Stimulated activated CD4-positive, alpha-beta T cell treated with anti-CD3 and anti-CD28 coated beads, Interleukin-12 subunit alpha, Interleukin-12 subunit beta, amount 100 ng/mL, for 24 hours (primary cell): ENCODE results near the gene DLL3.

Source experiments
- DNase-seq, 2 experiments: peaks; one replicate each; pipeline ENCODE4 v3.0.0-alpha.2; 2020; ENCODE audit warnings: low read depth in 2 of 2

The DLL3 gene

DNA sequence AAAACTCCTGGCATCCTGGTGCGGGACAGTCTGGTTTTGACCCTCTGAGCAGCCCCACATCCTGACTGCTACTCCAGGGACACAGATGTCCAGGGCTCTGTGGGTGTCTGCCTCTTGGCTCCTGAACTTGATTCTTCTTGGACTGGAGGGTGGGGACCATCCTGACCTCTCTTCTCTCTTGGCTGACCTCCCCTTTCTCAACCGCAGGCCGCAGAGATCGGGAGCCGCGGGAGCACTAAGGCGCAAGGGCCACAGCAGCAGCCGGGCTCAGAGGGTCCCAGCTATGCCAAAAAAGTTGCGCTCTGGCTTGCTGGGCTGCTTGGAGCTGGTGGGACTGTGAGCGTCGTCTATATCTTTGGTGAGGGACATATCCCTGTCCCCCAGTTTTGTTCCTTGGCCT, 17.1 kb upstream of the DLL3 start:
- DNase-seq = no peak

DNA sequence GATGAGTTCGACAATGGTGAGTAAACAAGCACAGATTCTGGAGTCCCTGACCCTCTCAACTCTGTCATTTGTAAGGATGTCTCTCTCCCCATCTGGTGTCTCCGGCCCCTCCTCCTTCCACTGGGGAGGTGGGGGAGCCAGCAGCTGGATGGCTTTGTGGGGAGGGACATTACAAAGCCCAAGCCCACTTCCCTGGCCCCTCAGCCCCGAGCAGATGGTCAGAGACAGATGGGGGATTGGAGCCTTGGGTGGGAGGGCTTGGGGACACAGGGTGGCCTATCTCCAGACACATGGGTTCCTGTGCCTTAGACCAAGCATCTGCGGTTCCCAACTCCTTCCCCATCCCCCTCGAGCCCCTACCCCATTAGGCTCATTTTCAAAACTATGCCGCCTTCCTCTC, 15.6 kb upstream of the DLL3 start:
- DNase-seq = no peak

DNA sequence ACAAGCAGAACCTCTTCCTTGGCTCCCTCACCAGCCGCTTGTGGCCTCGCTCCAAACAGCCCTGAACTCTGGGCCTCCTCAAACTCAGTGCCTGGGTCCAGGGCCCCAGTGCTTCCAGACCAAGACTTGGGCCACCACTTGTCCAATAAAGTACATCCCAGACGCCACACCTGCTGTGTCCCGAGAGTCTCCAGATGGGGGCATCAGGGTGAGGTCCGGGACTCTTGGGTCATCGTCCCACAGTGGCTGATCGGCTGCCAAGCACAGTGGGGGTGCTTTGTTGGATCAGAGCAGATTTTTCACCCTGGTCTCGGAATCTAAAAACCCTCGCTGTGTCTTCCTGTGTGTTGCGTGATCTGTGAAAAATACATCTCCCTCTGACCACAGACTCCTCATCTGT, 9.0 kb upstream of the DLL3 start:
- no peak for DNase-seq

DNA sequence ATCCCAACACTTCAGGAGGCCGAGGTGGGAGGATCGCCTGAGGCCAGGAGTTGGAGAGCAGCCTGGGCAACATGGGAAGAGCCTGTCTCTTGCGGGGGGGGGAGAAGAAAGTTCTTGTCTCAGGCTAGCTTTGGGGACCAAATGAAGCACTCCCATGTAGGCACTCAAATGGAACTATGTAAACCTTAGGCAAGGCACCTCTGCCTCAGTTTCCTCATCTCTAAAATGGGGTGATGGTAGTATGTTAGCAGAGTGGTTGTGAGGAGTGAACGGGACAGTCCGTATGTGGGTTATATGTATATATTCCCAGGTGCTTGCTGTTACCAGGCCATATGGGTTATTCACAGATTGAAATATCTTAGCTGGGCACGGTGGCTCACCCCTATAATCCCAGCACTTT, 6.5 kb upstream of the DLL3 start:
- no peak for DNase-seq

DNA sequence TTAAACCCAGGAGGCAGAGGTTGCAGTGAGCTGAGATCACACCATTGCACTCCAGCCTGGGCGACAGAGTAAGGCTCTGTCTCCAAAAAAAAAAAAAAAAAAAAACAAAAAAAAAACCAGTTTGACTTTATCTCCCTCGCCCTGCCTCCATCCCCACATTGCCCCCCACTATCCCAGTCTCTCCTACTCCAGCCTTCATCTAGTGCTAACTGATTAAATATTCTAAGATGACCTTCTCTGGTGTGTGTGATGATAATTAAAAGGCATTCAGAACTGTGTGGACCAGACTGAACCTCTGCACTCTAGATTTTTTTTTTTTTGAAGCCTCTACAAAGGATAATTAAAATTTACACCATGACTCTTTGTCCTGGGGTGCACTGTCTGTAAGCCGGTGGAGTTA, 6.0 kb upstream of the DLL3 start:
- no peak for DNase-seq

DNA sequence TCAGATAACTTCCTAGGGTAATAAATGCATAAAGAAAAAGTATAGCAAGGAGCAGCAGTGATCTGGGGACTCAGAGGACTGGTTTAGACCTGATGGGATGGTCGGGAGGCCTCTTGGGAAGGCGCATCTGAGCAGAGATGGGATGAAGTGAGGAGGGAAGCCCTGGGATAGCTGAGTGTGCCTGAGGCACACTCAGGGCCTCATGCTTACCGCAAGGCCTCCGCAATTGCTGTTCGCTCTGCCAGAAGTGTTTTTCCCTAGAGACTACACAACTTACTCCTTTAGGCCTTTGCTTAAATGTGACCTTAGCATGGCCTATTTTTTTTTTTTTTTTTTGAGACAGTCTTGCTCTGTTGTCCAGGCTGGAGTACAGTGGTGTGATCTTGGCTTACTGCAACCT, 4.1 kb upstream of the DLL3 start:
- DNase-seq = no peak

DNA sequence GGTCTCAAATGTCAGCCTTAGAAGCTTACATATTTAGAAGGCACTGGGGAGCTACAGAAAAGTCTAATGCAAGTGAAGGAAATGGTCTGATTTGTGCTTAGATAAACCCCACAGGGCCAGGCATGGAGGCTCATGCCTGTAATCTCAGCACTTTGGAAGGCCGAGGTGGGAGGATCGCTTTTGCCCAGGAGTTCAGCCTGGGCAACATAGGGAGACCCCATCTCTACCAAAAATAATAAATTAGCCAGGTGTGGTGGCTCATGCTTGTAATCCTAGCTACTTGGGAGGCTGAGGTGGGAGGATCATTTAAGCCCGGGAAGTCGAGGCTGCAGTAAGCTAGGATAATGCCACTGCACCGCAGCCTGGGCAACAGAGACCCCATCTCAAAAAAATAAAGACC, 2.7 kb upstream of the DLL3 start:
- DNase-seq = no peak

DNA sequence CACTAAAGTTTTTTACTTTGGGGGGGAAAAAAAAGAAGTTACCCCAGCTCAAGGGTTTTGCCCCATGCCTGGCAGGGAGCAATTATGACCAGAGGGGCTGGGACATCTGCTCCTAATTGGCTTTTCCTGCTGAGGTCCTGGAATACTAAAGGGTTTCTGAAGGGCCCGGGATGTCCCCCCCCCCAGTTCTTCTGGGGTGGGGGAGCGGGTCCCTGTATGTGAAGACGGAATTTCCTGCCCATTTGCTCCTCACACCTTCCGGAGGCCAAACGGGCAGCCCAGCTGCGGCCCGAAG, 1.1 kb upstream of the DLL3 start:
- DNase-seq = no peak

DNA sequence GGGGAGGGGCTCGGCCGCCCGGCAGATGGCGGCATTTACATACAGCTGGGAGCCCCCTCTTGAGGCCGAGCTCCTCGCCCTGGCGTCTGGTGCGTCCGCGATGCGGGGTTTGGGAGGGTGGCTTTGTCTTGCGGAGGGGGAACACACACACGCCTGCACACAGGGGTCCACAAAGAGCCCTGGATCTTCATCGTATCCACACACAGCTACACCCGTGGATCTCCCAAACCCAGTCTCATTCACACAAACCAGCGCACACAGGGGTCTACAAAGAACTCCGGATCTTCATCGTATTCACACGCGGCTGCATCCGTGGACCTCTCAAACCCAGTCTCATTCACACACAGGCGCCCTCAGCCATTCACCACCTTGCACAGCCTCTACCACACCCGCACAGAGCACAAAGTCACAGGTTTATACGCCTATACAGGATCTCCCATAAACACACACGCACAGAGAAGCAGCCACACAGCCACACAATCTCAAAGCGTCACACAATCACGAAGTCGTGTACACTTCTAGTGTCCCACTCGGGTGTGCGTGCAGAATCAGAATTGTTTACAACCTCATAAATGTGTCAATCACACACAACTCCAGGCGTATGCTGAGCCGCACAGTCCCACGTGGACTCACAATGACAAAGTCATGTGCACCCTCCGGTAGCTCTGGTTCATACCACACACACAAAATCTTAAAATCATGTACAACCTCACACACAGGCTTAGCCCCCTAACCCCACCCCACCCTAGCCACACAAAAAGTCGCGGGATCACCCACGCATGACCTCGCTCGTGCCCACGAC, 550 bp upstream of the DLL3 start:
- no peak for DNase-seq

DNA sequence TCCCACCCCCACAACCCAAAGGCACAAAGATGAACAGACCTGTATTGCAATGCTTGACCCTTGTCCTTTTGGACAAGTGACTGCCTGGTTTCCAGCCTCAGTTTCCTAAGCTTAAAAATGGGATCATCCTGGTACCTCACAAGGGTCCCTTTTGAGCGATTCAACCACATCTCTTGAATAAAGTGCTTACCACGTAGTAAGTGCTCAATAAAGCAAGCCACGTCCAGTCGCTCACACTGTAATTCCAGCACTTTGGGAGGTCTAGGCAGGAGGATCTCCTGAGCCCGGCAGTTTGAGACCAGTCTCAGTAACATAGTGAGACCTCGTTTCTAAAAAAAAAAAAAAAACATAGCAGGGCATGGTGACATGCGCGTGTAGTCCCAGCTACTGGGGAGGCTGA, 1.2 kb downstream of the DLL3 start:
- DNase-seq = no peak

DNA sequence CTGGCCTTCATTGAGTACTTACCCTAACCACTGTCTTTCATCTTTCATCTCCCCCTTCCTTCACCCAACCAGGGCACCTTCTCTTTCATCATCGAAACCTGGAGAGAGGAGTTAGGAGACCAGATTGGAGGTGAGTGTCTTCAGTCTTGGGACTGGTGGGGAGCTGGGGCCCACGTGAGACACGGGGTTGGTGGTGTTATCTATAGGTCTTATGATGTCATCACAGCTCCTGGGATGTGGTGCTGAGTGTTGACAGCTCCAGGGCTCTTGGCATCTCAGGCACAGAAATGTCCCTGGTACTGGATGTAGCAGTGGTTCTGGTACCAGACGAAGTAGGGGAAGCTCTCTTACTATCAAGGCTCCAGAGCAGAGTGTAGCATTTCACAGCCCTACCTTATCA, 1.8 kb downstream of the DLL3 start:
- no peak for DNase-seq

DNA sequence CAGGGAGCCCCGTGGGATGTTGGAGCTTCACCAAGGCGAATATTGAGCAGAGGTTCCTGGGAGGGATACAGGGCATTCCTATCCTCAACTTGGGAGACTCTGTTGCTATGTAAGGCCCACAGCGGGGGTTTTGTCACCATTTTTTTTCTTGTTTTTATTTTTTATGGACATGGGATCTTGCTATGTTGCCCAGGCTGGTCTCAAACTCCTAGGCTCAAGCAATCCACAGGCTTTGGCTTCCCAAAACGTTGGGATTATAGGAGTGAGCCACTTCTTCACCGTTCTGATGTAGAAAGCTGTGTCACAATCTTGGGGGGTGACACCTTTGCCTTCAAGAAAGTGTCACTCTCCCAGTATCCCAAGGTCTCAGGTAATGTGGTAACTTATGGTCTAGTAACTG, 2.6 kb downstream of the DLL3 start:
- DNase-seq = no peak

DNA sequence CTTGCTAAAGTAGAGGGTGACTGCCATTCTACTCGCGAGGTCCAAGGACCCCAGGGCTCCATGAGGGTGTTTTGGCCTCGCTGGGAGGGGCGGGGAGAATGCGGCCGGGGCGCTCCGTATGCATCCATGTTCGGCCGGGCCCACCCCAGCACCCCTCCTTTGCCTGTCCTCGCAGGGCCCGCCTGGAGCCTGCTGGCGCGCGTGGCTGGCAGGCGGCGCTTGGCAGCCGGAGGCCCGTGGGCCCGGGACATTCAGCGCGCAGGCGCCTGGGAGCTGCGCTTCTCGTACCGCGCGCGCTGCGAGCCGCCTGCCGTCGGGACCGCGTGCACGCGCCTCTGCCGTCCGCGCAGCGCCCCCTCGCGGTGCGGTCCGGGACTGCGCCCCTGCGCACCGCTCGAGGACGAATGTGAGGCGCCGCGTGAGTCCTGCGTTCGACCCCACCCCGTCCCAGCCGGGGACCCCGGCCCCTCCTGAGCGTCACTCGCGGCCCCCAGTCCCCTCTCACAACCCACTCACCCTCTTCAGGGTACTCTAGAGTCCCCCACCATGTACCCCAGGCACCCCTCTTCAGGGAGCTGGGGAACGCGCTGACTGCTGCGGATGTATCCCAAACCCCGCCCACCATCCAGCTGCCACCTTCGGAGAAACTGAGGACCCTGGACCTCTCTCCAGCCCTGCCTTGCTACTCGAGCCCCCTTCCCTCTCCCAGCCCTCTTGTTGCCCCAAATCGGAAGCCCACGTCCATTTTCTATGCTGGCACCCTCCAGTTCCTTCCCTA, 4.1 kb downstream of the DLL3 start:
- DNase-seq = peak; percentile 55 to 65

DNA sequence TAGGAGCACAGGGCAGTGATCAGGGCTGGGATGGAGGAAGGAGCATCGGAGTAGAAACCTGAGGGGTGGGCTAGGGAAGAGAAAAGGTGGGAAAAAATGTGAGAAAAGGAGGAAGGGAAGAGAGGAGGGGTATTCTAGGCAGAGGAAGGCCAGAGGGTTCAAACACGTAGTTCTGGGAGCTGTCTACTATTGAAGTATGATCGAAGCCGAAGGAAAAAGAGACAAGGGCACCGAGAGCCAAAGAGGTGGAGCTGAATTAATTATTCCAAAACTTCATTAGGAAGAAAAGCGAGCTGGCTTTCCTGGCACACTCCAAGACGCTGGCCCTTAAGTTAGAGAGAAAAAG, 7.8 kb downstream of the DLL3 start:
- no peak for DNase-seq

DNA sequence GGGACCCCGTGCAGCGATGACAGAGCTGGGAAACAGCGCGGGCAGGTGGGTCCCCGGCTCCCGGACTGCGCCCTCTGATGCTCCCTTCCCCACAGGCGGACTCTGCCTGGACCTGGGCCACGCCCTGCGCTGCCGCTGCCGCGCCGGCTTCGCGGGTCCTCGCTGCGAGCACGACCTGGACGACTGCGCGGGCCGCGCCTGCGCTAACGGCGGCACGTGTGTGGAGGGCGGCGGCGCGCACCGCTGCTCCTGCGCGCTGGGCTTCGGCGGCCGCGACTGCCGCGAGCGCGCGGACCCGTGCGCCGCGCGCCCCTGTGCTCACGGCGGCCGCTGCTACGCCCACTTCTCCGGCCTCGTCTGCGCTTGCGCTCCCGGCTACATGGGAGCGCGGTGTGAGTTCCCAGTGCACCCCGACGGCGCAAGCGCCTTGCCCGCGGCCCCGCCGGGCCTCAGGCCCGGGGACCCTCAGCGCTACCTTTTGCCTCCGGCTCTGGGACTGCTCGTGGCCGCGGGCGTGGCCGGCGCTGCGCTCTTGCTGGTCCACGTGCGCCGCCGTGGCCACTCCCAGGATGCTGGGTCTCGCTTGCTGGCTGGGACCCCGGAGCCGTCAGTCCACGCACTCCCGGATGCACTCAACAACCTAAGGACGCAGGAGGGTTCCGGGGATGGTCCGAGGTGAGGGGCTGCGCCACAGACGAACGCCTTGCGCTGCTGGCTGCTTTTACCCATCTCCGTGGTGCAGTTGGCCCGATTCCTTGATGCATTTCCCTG, 8.4 kb downstream of the DLL3 start:
- DNase-seq = peak; percentile 30 to 53

DNA sequence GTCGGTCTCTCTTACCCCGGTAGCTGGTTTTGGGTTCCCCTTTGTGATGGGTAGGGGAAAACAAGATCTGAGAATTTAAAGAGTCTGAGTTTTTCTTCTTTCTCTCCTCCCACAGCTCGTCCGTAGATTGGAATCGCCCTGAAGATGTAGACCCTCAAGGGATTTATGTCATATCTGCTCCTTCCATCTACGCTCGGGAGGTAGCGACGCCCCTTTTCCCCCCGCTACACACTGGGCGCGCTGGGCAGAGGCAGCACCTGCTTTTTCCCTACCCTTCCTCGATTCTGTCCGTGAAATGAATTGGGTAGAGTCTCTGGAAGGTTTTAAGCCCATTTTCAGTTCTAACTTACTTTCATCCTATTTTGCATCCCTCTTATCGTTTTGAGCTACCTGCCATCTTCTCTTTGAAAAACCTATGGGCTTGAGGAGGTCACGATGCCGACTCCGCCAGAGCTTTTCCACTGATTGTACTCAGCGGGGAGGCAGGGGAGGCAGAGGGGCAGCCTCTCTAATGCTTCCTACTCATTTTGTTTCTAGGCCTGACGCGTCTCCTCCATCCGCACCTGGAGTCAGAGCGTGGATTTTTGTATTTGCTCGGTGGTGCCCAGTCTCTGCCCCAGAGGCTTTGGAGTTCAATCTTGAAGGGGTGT, 9.1 kb downstream of the DLL3 start:
- DNase-seq = no peak

DNA sequence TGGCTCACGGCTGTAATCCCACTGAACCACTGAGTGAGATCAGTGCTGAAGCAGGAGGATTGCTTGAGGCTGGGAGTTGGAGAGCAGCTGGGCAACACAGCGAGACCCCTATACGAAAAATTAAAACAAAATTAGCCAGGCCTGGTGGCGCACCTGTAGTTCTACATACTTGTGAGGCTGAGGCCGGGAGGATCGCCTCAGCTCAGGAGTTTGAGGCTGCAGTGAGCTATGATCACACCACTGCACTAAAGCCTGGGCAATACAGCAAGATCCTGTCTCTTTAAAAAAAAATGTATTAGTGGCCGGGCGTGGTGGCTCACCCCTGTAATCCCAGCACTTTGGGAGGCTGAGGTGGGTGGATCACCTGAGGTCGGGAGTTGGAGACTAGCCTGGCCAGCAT, 9.9 kb downstream of the DLL3 start:
- DNase-seq = no peak

DNA sequence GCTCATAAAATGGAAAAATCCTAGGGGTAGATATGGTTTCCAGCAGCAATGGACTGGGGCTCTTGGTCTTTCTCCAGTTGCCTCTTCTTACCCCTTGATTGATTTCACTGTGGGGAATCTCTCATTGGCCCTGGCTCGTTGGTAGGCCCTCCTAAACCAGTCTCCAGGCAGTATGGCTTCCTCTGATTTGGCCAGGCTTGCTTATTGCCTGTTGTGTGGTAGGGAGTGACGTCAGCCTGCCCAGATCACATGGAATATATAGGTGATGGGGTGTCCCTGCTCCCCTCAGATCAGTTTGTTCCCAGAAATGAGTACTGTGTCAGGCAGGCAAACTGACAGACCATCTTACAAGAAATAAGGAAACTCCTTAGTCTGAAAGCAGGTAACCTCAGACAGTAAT, 10.5 kb downstream of the DLL3 start:
- DNase-seq = no peak

DNA sequence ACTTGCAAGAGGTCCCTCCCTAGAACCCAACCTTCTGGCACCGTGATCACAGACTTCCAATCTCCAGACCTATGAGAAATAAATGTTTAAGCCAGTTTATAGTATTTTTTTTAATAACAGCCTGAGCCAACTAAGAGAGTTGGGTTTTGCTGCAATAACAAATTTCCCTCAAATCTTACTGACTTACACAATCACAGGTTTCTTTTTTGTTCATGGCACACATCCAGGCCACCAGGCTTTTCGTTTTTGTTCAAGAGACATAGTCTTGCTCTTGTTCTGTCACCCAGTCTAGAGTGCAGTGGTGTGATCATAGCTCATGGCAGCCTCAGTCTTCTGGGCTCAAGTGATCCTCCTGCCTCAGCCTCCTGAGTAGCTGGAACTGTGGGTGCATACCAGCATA, 14.2 kb downstream of the DLL3 start:
- DNase-seq = no peak

DNA sequence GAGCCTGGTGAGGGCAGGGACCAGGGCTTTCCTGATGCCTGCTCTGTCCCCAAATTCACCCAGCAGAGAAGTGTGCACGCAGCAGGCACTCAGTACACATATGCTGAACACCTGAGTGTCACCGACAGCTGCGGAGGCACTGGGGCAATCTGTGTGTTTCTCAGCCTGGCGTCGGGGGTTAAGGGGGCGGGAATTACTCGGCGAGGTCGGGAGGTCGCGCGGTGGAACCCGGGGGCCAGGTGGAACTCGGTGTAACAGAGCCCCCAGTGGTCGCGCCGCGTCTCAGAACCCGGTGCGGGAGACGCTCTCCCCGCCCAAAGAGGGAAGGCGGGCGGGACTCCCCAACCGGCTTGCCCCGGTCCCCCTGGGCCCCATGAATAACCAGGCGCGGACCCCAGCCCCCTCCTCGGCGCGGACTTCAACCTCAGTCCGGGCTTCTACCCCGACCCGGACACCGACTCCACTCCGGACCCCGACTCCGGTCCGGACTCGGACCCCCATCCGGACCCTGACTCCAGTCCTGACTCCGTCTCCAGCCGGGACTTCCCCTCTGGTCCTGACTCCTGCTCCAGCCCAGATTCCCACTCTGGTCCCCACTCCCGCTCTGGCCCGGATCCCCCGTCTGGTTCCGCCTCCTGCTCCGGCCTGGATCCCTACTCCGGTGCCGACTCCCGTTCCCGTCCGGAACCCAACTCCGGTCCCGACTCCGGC, 16.2 kb downstream of the DLL3 start, which contains the start of gene SELENOV:
TSS of gene SELENOV (plus strand) at position 300 of the 711 bp plus-strand sequence. CDS start at position 374, 74 bp downstream.
- DNase-seq = no peak

DNA sequence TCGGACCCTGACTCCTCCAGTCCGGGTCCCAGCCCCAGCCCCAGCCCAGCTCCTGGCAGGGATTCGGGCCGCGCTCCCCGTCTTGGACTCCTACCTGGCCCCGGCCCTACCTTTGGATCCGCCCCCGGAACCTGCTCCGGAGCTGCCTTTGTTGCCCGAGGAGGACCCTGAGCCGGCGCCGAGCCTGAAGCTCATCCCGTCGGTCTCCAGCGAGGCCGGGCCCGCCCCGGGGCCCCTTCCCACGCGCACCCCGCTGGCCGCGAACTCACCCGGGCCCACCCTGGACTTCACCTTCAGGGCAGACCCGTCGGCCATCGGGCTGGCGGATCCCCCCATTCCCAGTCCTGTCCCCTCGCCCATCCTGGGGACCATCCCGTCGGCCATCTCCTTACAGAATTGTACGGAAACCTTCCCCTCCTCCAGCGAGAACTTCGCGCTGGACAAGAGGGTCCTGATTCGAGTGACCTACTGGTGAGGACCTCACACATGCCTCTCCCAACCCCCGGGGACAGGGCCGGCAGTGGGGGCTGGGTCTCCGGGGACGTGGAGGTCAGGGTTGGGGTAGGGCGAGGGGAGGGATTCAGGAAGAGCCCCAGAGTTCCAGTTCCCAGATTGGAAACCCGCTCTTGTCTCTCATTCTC, 16.9 kb downstream of the DLL3 start:
- no peak for DNase-seq
